GM18907 (cell line): ENCODE data around the gene FAM200C.

Experiments
- ATAC-seq: cut with Tn5 transposase; IDR thresholded peaks from one replicate; pipeline ENCODE4 v1.9.1; 2021; ENCODE audit warnings: mild to moderate bottlenecking, moderate library complexity; ENCODE audit not compliant: unreplicated experiment

The FAM200C gene

DNA sequence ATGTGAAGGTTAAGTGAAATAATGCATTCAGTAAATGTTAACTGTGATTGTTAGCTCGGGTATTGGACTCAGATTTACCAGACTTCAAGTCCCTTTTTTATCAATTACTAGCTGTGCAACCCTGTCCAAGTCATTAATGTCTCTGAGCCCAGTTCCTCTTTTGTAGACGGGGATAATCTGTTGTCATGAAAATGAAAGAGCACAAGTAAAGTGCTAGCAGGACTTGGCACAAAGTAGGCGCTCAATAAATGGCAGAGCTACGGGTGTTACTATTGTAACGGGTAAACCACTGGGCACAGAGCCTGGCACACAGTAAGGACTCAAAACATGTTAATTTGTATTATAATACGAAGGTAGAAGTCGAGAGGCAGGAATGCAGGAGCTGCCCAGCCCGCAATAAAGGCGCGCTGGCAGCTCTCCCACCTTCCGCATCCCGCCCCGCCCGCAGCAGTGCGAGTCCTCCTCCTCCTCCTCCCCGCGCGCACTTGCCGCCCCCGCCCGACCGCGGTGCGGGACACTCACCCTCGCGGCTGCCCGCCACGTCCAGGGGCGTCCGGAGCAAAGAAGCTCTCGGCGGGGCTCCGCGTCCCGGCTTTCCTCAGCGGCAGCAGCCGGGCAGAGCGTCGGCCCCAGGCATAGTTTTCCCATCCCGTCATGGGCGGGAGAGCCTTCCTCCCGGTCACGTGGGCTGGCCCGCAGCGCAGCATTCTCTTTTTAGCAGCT, 29.7 kb downstream of the FAM200C start, which contains the start of gene C1QTNF2:
Gene C1QTNF2 (minus strand): TSS at position 637 of the 723 bp plus-strand sequence. CDS start 15,615 bp downstream, outside the sequence.
- no peak for ATAC-seq

DNA sequence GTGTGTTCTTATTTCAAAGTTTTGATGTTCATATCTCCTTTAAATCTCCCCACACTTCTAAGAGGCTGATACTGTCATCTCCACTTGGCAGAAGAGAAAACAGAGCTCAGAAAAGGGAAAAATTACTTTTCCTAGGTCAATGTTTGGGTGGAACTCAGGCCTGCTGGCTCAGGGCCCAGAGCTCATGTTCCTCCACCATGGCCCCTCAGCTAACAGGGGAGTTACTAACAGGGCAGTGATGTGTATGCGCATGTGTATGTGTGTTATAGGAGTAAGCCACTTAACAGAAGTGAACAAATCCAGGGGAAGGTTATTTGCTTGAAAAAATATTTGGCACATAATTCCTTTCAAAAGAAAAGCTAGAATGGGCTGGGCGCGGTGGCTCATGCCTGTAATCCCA, 32.0 kb downstream of the FAM200C start:
- ATAC-seq, result no peak

DNA sequence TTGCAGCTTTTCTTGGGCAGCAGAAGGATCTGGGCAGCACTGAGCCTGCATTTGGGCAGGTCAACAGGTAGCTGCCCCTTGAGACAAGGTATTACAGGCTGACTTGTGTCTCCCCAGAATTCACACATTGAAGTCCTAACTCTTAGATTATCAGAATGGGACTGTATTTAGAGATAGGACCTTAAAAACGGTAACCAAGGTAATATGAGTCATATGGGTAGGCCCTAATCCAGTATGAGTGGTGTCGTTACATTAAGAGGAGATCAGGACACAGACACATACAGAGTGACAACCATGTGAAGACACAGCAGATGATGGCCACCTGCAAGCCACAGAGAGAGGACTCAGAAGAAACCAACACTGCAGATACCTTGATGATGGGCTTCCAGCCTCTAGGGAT, 32.6 kb downstream of the FAM200C start:
- ATAC-seq, result no peak

DNA sequence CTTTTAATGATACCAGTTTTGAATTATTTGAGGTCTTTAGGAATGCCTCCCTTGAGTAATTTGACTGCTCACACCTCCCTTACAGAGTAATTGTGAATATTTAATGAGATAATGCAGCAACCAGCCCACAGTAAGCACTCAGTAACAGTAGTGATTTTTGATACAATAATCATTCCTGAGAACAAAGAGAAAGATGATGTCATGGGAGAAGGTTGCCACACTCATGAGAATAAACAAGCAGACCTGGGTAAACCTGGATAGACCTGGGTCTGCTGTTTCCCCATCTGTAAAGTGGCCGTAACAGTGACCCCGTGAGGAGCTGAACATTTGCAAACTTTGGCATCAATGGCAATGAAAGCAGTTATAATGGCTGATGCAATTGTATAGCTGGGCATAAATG, 33.6 kb downstream of the FAM200C start:
- ATAC-seq, result no peak

DNA sequence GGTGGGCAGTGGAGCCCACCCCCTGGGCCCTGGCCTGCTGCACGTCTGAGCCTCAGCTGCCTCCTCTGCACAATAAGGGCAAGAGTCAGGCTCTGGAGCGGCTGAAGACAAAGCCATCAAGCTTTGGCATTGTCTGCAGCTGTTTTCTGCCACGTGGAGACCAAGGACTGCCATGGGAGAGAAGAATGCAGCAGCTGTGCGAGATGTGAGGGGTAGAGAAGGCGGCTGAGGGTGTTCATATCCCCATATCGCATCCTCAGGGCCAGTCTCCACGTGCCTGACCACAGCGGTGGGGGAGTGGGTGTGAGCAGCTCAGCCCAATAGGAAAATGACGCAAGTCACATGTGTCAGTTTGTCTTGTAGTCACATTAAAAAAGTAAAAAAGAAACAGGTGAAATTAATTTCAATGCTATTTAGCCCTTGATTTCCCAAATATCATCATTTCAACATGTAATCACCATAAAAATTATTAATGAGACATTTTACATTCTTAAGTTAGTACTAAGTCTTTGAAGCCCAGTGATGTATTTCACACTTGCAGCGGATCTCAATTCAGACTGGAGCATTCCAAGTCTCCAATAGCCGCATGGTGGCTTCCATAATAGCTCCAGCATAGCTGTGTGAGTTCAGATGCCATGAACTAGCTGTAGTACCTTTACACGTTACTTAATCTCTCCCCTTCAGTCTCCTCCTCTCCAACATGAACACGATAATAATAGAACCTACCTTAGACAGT, 36.0 kb downstream of the FAM200C start:
- ATAC-seq, result no peak

DNA sequence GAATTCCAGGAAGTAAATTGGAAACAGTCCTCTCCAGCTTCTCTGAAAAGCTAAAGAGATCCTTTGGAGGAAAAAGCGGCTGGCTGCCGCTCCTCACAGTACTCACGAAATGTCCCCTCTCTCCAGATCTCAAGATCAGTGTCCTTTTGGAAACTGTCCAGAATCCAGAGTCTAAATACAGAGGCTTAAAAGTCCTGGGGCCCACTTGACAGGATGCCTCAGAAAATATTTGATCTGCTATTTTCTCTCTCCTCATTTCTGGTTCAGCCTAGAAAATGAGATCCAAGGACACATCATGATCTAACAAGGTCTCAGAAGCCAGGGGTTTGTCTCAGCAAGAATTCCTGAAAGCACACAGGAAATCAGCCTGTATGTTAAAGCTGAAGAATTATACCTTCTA, 36.6 kb downstream of the FAM200C start:
- no peak for ATAC-seq

DNA sequence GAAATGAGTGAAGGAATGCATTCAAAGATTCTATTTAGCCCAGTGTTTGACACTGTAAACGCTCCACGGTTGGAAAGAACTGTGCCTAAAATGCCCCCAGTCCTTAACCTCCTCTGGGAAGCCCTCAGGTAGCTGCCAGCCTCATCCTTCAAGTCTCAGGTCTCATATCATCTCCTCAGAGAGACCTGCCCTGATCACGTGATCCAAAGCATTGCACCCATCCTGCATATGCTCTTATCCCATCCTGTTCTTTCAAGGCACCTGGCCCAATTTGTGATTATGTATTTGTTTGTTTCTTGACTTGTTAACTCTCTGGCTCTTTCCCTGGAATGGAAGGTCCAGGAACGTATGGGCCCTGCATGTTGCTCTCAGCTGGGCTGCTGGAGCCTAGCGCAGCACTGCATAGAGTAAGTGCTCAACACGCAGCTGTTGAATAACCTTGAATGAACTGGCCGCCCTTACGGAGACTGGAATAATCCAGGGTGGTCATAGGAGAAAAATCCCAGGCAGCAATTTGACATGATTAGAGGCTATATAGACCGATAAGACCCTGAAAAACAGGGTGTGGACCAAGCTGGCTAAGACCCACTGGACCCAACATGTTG, 38.1 kb downstream of the FAM200C start:
- no peak for ATAC-seq

DNA sequence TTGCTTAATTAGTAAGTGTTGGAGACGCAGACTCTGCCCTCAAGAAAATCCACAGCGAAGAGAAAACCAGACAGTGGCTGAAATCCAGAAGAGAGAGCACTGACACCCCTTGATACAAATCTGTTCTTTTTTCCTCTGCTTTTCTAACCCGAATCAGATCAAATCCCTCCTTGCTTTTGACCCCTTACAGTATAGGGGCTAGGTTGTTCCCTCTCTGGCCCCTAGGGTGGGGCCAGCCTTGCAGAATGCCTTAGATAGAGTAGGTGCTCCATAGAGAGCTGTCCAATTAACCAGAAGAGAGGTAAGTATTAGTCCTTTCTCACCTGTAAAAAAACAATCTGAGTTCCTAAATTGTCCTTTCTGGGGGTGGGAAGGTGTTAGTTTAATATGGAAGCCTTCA, 39.5 kb downstream of the FAM200C start:
- ATAC-seq, result no peak

DNA sequence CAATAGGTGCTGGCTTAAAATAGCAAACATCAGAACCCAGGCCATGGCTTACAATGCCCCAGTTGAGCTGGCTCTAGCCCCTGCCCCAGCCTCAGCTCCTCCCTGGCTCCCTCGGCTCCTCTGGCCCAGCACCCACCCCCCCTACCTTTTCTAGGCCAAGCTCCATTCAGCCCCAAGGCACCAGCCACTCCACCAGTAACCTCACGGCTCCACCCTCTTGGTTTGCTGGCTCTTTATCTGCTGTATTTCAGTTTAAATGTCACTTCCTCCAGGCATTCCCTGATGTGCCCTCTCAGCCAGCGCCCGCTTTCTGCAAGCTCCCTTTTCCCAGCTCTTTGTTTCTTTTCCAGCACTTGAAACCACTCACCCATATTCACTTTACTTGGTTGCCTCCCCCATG, 40.0 kb downstream of the FAM200C start:
- ATAC-seq, result no peak

DNA sequence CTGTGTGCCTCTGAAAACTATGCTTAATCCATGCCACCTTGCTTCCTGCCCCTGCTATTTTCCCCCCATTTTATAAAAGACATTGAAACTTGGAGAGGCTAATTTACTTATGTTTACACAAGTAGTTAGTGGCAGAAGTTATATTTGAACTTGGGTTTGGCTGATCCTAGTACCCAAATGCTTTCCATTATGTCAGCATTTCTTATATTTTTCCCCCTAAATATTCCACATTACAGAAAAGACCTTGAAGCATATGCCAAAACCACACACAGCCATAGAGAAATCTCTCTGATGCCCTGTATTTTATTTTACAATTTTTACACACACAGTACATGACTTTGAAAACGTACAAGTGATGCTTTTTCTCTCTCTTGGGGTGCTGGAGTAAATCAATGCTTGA, 40.6 kb downstream of the FAM200C start:
- ATAC-seq, result no peak

DNA sequence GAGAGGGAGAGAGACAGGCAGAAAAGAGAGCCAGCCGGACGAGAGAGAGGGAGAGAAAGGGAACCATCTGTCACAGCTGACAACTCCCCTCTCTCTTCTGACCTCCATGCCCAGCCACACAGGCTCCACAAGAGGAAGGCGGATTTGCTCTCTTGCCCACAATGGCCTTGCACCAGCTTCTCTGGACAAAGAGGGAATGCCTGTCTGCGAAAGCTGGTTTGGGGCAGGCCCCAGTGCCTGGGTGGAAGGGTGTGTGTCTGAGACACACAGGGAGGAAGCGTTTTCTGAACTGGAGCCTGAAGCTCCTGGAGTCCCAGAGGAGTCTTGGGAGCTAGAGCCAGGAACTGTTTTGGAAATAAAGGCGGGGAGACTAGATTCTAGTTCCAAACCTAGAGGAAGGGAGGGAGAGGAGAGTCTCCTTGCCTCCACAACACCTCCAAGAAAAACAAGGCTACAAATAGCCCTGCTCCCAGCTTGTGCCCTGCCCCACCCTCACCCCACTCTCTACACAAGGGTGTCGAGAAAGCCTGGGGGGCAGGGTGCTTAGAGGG, 41.9 kb downstream of the FAM200C start:
- no peak for ATAC-seq

DNA sequence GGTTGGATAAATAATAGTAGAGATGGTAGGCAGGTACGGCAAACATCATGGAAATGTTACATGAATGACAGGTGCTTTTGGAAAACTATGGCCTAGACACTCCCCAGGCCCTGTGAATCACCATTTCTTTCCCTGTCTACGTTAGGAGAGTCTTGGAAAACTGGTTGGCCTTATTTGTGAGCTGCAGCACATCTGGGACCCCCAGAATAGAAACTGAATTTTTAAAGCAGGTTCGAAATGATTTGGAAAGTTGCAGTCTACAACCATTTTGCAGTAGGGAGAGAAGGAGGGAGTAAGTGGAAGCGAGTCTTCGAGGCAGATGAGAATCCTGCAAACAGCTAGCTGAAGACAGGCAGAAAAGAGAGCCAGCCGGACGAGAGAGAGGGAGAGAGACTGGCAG, 42.5 kb downstream of the FAM200C start:
- no peak for ATAC-seq

DNA sequence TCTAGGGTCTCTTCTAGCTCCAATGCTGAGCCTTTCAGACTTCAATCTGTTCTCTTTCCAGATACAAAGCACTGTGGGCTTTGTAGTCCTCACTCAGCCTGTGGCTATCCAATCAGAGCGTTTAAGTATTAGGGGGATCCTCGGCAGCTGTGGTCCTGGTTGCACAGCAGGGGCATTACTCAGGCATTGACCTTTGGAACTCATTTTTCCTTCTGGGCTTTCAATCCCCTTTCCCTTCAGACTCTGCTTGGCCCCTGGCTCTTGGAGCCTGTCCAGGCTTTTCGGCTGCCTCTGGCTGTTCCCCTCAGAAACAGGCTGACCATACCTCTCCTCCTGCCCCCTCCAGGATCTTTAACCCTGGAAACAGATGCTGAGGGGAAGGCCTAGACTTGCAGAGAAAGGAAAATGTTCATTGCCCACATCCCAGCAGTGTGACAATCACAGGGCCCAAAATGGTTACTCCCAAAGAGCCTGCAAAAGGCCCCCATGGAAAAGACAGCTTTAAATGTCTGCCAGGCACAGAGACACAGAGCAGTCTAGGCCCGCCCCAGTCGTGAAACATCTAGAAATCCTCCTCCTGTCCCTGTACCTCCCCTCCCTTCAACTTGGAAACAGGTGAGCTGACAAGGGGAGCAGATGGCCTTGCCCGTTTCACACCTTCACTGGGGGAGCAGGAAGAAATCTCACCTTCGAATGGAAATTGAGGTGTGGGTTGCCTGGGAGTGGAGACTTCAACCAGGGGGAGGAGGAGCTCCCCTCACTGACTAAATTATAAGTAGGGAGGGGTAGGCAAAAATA, 43.1 kb downstream of the FAM200C start:
- no peak for ATAC-seq

DNA sequence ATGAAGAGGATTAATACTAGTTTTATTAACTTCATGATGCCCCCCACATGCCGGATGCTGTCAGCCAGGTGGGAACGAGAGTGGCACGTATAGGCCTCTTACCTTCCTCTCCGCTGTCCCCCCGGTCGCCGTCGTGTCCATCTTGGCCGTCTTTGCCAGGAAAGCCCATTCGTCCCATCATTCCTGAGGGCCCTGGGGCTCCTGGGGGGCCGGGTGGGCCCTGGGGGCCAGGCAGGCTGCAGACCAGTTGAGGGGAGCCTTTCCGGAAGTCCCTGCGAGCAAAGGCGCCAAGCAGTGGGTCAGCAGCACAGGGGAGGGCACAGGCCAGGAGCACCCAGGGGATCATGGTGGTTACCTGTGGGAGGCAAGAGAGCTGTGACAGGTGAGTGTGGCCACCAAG, 45.2 kb downstream of the FAM200C start:
- no peak for ATAC-seq

DNA sequence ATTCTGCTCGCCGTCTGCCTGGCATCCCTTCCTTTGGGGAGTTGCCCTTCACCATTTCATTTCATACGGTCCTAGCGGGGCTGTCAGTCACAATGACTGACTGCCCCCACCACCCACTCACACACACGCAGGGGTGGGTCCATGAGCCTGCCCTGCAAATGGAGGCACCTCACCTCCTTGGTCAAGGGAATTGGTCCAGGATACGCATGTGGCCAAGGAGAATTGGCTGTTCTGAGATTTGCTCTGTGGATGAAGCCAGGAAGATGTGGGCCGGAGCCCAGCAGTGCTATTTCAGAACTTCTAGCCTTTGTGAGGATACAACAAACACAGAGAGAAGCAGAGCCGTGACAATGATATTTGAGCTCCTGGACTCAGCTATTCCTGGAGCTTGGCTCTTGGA, 46.5 kb downstream of the FAM200C start:
- ATAC-seq, result no peak

DNA sequence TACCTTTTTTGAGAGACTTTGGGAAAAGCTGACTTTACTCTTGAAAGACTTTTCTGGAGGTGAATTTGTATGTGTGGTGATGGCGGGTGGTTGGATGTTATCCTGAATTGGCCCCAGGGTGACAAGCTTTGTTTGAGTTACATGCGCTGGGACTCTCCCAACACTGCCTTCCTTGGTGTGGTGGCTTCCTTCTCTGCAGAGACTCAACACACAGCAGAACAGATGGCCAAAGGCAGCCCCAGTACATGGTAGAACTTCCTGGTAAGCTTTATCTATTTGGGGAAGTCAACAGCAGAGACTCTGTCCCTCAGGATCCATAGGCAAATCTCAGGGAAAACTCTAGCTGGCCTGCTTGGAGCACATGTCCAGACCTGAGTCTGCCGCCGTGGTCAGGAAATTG, 47.5 kb downstream of the FAM200C start:
- no peak for ATAC-seq

DNA sequence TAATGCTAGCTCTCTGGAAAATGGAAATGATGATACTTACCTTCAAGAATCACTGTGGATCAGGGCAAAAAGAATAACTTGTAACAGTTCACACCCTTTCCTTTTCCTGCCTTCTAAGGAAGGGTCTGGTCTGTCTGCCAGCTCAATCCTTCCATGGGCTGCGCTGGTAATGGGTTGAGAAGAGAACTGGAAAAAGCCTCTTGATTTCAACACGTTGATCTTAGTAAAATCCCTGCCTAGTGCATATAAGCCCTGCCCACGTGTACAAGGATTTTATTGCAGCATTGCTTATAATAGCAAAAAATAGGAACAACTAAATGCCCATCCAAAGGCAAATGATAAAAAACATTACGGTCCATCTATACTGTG, 49.9 kb downstream of the FAM200C start:
- no peak for ATAC-seq

DNA sequence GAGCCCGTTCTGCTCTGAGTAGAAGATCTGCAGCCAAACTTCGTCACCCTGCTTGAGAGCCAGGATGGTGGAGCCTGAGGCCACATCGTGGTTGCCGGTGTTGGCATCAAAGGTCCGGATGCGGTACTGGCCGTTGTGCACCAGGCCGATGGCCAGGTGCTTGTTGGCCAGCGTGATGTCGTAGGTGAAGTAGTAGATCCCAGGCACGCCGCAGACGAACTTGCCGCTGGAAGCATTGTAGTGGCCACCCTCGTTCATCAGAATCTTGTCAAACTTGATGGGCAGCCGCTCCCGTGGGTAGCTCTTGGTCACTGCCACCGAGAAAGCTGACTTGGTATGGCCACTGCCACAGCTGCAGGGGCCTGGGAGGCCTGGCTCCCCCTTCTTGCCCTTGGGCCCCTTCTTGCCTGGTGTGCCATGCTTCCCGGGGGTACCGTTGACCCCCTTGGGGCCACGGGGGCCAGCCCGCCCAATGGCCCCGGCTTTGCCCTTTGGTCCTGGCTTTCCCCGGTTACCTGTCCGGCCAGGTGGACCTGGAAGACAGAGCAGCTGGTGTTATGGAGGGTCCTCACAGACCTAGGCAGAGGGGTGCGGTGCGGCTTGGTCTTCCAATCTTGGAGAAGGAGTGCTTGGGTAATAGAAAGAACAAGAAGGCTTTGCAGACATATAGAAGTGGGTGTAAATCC, 50.5 kb downstream of the FAM200C start:
- no peak for ATAC-seq

DNA sequence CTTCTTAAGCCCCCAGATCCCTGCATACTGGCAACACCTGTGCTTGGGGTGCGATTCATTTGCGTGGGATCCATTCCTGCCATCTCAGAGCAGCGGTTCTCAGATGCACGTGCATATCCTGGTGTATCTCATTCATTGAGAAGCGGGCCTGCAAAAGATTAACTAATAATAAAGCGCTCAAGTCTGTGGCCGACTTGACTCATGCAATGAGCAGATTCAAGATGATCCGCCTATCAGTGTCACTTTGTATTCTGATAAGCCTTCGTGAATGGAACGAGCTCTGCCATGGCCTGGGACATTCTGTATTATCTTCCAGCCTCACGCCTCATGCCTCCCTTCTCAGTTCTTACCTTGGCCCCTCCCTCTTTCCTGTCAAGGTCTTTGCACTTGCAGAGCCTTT, 51.8 kb downstream of the FAM200C start:
- no peak for ATAC-seq

DNA sequence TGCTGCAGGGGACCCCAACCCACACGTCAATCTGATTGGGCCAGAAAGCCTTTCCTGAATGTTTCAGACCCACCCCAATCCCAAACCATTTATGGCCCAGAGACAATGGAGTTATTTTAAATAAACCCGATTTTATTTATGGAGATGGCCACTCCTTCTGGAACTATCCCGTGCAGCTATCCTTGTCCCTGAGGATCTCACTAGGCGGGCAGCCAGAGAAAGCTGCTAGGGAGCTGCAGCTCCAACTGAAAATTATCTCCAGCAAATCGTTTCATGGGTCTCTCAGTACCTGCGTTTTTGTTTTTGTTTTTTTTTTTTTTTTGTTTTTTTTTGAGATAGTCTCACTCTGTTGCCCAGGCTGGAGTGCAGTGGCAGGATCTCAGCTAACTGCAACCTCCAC, 52.4 kb downstream of the FAM200C start:
- no peak for ATAC-seq
